SKM-1 treated with dmso at 0.1 percent for 144 hours (cell line): ENCODE measurements around the gene CD36.

Source experiments
- DNase-seq: peaks from one replicate; lab custom pipeline; 2025; ENCODE audit not compliant: unreplicated experiment; lab: John Stamatoyannopoulos, UW

CD36 gene

GRCh38 chr7:80623503-80624252 lies 14.8 kb upstream of the CD36 start:
- no peak for DNase-seq

DNA sequence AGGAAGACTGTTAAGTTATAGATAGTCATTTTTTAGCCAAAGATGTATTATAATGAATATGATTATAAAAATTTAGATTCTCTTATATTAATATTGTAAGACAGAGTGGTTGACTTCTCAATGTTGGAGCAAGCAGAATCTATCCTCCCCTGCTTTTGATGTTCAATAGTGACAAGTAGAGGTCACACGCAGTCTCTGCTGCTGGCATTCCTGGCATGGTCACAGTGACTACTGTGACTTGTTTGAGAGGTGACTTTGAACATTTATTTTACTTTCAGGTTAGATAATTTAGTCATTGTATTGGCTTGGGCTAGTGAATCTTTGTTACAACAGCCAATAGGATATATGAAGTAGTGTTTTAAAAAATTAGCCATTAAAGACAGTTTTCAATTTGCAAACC lies 13.7 kb upstream of the CD36 start:
- no peak for DNase-seq

- no peak for DNase-seq
These were observed 9.4 kb upstream of the CD36 start for GRCh38 chr7:80629023-80629422.

DNA sequence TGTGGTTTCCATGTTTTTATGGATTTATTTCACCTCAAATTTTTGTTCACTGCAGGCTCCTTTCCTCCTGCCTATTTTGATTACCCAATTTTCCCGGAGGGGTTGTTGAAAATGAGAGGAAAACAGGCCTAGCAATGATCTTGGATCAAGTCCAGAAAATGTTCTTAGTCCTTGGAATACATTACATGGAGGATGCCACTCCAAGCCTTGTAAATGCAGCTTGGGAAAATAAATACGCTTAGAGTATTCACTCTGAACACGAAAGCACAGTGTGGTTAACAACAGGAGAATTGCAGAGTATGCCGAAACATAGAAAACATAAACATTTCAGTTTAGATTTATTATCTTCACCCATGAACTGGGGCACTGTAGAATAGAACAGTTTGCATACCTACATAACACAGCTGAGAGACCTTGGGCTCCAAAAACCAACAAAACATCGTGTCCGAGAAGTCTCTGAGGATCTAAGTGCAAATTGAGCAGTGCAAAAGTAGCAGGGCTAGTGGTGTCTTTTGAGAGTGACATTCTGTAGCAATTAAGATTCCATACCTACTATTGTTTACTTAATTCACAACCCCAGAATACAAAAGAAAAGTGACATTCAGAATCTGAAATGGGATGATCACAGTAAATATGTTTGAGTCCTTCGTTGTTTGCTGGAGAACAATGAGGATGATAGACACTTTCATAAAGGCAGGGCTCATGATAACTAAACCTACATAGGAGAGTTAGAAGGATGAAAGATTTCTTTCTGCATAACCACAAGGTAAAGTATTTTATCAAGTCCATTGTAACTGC lies 7.6 kb upstream of the CD36 start:
- DNase-seq = no peak

GRCh38 chr7:80631421-80631820 lies 7.0 kb upstream of the CD36 start:
- no peak for DNase-seq

GRCh38 chr7:80632139-80632538 lies 6.3 kb upstream of the CD36 start:
- DNase-seq = no peak

DNA sequence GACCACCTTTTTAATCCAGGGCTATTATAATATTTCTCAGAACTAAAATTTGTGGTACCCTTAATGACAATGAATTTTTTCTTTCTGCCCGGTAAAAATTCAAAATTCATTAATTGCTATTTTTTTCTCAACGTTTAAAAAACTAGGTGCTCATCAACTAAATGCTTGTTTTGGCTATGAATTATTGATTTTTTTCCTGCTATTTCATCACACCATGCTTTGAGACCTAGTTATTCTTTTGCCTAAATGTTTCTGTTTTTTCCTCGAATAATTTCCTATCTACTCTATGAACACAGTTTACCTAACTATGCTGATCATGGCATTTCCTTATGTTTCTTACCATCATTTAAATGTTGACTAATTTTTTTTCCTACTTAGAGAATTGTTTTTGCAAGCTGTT lies 5.6 kb upstream of the CD36 start:
- DNase-seq = no peak

DNA sequence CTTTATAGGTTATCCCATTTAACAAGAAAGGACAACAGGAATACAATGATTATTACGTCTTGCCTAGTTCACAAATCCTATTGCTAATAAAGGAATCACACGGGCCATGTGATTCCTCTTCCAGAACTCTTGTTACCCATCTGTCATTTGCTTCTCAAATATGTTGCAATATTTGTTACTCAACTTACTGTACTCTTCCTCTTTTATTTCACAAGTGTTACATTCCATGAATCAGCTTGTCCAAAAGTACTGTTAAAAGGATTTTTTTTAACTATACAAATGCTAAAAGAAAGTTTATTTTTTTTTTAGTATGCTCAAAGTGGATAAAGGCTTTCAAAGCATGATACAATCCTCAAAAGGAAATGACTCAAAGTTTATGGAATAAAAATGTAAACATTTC lies 3.9 kb upstream of the CD36 start:
- DNase-seq = peak; percentile 88

- no peak for DNase-seq
These were observed 2.9 kb upstream of the CD36 start for GRCh38 chr7:80635533-80635932.

- no peak for DNase-seq
These were observed 2.4 kb upstream of the CD36 start for GRCh38 chr7:80635998-80636397.

GRCh38 chr7:80636709-80637108 lies 1.7 kb upstream of the CD36 start:
- no peak for DNase-seq

DNA sequence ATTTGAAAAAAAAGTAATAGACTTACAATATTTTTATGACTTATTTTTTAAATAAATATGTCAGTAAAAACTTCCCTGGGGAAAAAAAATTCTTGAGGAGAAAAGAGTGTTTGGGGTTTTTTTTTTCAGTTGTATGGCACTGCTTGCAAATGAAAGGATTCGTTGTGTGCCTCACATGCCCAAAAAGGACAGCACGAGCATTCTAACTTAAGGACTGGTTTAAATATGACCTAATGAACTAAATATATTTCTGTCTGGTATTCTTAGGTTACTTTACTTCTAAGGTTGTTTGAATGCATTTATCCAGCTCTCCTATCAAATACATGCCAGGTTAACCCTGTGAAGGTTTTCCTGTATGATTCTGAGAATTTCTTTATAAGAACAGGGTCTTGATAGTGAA lies 988 bp upstream of the CD36 start:
- no peak for DNase-seq

GRCh38 chr7:80639011-80639410 lies 569 bp downstream of the CD36 start:
- DNase-seq = no peak

- no peak for DNase-seq
These were observed 2.4 kb downstream of the CD36 start for GRCh38 chr7:80640846-80641245.

GRCh38 chr7:80641548-80641947 lies 3.1 kb downstream of the CD36 start:
- no peak for DNase-seq

DNA sequence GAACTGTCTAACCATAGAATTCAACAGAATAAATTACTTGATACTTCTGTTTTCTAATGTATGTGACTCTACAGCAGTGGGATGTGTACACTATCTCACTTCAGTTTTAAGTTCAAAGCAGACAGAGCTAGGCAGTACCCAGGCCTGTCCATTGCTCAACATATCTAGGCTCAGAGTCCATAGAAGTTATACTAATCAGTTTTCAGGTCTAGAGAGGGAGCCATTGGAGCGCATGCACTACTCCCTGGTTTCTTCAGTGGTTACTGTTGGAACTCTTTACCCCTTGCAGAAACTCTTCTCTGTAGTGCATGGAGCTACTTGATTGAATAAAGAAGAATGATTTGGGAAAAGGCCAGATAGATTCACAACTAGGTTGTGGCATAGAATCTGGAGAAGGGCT lies 4.4 kb downstream of the CD36 start:
- peak; percentile 14 for DNase-seq

DNA sequence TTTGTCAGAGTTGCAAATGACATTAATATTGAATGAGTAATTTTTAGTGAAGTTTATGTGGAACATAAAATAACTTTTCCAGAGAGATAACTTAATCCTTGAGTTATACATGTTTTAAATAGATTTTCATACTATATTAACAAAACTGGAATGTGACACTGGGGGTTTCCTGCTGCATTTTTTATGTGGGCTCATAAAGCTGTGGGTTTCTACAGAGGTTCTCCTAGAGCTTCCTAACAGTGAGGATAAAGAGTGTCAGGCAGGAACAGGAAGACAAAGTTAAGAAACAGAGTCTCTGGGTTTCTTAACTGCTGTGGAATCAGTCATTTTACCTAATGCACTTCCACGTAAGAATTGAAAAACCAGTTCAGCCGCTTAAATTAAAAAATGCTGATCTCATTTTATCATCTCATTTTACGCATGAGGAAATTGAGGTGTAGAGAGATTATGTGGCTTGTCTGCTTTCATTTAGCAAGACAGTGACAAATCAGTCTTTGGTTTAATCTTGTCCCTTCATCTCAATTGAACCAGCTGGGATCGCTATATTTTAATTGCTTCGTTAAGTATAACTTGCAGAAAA lies 5.0 kb downstream of the CD36 start:
- DNase-seq = peak; percentile 38

DNA sequence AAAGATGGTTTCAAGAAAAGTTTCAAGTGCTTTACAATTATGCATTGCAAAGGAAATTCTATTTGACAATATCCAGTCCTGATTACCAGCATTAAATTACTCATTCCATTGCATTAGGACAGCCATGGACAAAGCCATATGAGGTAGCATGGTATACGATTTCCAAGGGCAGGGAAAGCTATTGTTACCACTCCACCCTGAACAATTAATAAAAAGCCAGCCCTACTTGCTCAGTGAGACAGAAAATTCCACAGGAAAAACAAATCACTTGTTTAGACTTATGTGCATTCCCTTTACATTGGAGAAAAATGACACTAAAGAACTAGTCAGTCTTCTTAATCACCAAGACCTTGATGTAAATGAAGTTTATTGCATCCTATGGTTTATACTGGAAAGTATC lies 5.6 kb downstream of the CD36 start:
- DNase-seq = no peak

DNA sequence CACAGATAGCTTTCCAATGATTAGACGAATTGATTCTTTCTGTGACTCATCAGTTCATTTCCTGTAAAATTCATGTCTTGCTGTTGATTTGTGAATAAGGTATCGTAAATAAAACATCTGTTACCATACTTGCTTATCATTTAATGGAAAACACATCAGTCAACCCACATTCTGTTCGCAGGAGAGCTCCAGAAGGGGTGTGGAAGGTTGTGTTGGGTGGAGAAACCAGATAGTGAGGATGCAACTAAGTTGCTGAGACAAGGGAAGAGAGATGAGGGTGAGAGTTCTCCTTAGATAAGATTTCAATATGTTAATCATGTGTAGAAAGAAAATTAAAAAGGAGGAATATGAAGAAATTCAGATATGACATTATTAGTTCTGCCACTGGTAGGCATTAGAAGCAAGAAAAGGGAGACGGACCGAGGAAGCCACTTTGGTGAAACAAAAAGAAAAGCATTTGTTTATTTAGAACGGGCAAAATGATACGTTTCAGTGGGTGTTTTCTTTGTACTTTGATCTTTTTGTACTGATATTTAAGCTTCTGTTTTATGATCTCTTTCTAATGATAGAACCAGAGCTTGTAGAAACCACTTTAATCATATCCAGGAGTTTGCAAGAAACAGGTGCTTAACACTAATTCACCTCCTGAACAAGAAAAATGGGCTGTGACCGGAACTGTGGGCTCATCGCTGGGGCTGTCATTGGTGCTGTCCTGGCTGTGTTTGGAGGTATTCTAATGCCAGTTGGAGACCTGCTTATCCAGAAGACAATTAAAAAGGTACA lies 7.8 kb downstream of the CD36 start:
- no peak for DNase-seq

DNA sequence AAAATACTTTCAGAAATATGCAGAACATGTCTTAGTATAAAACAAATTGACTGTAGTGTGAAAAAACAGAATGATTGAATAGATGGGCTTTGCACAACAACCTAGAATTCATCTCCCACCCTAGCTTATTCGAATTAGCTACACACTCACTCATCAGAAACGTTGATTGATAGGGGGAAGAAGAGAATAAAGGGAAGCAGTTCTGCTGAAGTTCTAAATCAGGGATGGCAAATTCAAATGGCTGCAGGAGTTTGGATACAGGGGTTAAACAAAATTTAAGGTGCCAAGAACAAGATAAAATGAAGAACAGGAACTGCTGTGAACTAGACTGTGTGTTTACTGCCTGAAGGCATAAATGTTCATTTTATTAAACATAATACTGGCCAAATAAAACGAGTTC lies 9.0 kb downstream of the CD36 start:
- DNase-seq = no peak

DNA sequence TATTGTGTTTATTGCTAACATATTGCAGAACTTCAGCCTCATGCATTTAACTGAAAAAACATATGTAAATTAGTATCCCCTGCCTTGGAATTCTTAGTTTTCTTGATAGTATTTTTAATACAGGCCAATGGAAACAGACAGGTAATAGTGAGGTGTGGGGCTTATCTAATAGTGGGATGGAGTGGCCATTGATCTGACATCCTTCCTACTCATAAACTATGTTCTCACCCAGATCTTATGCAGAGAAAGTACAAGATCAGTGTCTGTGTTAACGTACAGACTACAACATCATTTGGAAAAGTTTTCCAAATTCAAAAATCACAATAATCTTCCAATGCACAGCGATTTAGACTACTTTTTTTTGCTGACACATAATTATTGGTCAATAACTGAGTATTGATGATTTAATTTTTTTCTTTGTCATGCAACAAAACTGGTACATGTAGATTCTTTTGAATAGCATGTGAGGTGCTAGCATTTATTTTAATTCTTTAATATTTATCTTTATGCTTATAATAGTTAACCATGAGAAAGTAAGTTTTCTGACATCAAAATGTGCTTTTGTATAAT lies 9.7 kb downstream of the CD36 start:
- no peak for DNase-seq
